ENCODE results near the gene D2HGDH. TPM values are rescaled to one million over a fixed set of nuclear protein-coding genes. Genes with fewer than 3 reads are reported as not detected.

D2HGDH gene
- total RNA-seq, 2 experiments from 2014 or later = 18.5 to 29.2 TPM

- ChIA-PET POLR2A (no interaction called here), CTCF (interaction anchor here (1.3 kb wide), 1 partner anchor 37 kb away, joined by 3 read pairs; no protein-coding TSS in a partner anchor)
- peaks cover 7% of the 10 kb centered on the region for H3K27me3 Mint-ChIP-seq
- no peak for DNase-seq
- H3K4me1 Mint-ChIP-seq = peaks cover 7% of the 10 kb centered on the region
- H3K27ac Mint-ChIP-seq = no peak within 1 kb of the TSS
- no peaks in the 10 kb centered on the region for H3K36me3 Mint-ChIP-seq (ENCODE audit: low read depth)
- no peaks in the 10 kb centered on the region for H3K9me3 Mint-ChIP-seq
- no peak within 1 kb of the TSS for H3K4me3 Mint-ChIP-seq
Observed at GRCh38 chr2:241808721-241809382, 74.4 kb downstream of the D2HGDH start, which contains the start of gene NEU4. TSS of gene NEU4 (plus strand) at chr2:241809193. CDS start at chr2:241814485, 5,292 bp downstream.

DNA sequence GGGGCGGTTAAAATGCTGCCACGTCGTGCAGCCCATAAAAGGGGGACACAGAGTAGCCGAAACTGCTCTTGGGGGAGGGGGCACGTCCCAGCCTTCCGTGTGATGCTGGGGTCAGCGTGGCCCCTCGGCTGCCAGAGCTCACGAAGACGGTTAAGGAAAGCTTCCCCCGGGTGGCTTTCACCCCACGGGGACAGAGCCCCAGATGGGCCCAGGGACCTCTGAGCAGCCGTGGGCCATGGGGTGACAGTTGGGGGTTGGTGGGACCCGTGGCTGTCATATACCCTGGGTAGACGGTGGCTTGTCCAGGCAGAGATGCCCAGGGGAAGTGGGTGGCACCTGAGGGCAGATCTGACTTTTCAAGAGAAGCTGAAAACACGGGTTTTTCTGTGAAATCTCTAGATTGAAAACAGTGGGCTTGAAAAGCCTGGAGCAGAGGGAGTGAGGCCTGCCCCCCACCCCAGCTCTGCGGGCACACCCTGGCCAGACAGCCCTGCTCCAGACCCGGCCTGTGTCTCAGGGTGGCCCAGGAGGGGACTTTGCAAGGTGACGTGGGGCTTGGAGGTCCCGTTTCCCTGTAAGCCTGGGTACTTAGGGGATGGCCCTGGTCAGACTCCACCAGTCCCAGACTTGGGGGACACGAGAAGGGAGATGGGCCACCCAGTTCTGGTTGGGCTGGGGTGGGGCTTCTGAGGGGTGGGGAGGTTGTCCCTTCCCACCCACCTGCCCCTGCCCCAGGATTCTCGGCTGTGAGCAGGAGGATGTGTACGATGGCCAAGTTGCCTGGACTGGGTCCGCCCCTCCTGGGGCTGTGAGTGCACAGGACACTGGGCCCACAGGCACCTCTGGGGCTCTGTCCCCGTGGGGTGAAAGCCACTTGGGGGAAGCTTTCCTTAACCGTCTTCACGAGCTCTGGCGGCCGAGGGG, 75.2 kb downstream of the D2HGDH start:
- Mint-ChIP-seq H3K4me3 (no peak overlapping the region), H3K27ac (no peak overlapping the region), H3K9me3 (no peaks in the 10 kb centered on the region), H3K27me3 (peaks cover 6% of the 10 kb centered on the region), H3K36me3 (ENCODE audit: low read depth) (no peaks in the 10 kb centered on the region), H3K4me1 (peaks cover 6% of the 10 kb centered on the region)
- ChIA-PET CTCF (interaction anchor here (1.0 kb wide), 1 partner anchor 72 kb away, joined by 4 read pairs; no protein-coding TSS in a partner anchor), POLR2A (no interaction called here)
- DNase-seq = no peak

- Mint-ChIP-seq H3K27me3 (peaks cover 3% of the 10 kb centered on the region), H3K36me3 (ENCODE audit: low read depth) (no peaks in the 10 kb centered on the region), H3K4me1 (peaks cover 3% of the 10 kb centered on the region), H3K27ac (no peak overlapping the region), H3K4me3 (no peak overlapping the region), H3K9me3 (no peaks in the 10 kb centered on the region)
- CTCF ChIA-PET = interaction anchor here (1.0 kb wide), 1 partner anchor 73 kb away, joined by 4 read pairs; no protein-coding TSS in a partner anchor
- POLR2A ChIA-PET = no interaction called here
- DNase-seq = no peak
Observed at GRCh38 chr2:241810307-241811200, 76.1 kb downstream of the D2HGDH start.

DNA sequence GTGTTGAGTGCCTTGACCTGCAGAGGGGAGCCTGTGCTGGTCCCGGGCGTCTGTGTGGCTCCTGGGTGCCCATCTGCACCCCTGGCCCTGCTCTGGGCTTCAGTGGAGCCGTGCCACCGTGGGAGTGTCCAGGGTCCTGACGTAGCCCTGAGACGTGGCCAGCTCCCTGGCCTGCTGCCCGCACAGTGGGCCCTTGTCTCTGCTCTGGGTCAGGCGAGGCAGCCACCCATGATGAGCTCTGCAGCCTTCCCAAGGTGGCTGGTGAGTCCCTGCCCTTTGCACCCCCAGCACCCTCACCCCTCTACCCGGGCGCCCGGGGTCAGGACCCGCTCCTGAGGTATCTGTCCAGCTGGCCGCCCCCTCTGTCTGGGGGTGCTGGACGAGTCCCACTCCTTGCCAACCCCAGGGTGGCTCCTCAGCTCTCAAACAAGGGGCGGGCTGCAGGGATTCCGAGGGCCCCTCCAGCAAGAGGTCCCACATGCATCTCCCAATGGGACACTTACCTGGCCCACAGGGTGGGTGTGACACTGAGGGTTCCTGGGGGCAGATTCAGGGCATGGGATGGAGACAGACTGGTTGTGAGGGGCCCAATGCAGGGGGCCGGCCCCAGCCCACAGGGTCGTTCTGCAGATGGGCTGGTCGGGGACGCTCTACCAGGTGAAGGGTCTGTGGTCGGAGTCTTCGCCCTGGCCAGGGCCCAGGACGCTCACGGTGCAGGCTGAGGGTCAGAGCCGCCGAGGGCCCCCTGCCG, 76.9 kb downstream of the D2HGDH start:
- Mint-ChIP-seq H3K9me3 (no peaks in the 10 kb centered on the region), H3K27me3 (peaks cover 3% of the 10 kb centered on the region), H3K36me3 (ENCODE audit: low read depth) (no peaks in the 10 kb centered on the region), H3K4me3 (no peak overlapping the region), H3K4me1 (peaks cover 3% of the 10 kb centered on the region), H3K27ac (no peak overlapping the region)
- DNase-seq = no peak
- ChIA-PET CTCF (interaction anchor here (1.0 kb wide), 1 partner anchor 74 kb away, joined by 4 read pairs; no protein-coding TSS in a partner anchor), POLR2A (no interaction called here)

DNA sequence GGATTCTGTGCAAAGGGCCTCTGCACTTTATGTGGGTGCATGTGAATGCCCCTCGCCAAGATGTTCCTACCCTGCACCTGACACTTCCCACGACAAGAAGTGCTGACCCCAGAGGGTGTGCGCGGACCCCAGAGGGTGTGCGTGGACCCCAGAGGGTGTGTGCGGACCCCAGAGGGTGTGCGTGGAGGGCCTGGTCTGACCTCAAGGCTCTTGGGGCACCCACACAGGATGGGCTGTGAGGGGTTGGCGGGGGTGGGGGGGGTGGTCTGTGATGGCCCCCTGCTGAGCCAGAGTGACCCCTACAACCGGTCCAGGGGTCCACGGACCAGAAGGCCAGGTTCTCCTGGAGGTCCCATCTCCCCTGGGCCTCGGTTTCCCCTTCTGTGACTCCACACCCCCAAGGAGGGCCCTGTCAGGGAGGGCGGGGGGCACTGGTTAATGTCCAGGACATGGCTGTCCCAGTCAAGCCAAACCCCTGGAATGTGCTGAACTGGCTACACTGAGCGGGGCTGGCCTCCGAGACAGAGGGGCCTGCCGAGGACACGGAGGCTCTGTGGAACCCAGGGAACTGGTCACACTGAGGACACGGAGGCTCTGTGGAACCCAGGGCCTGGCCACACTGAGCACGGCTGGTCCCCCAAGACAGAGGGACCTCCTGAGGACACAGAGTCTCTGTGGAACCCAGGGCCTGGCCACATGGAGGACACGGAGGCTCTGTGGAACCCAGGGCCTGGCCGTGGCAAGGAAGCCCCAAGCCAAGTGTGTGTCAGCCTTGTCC, 77.7 kb downstream of the D2HGDH start:
- Mint-ChIP-seq H3K4me3 (no peak overlapping the region), H3K27me3 (peaks cover 3% of the 10 kb centered on the region), H3K4me1 (peaks cover 3% of the 10 kb centered on the region), H3K9me3 (no peaks in the 10 kb centered on the region), H3K27ac (no peak overlapping the region), H3K36me3 (ENCODE audit: low read depth) (no peaks in the 10 kb centered on the region)
- DNase-seq = no peak
- ChIA-PET CTCF (interaction anchor here (1.2 kb wide), 1 partner anchor 8 kb away, joined by 3 read pairs; no protein-coding TSS in a partner anchor), POLR2A (no interaction called here)

DNA sequence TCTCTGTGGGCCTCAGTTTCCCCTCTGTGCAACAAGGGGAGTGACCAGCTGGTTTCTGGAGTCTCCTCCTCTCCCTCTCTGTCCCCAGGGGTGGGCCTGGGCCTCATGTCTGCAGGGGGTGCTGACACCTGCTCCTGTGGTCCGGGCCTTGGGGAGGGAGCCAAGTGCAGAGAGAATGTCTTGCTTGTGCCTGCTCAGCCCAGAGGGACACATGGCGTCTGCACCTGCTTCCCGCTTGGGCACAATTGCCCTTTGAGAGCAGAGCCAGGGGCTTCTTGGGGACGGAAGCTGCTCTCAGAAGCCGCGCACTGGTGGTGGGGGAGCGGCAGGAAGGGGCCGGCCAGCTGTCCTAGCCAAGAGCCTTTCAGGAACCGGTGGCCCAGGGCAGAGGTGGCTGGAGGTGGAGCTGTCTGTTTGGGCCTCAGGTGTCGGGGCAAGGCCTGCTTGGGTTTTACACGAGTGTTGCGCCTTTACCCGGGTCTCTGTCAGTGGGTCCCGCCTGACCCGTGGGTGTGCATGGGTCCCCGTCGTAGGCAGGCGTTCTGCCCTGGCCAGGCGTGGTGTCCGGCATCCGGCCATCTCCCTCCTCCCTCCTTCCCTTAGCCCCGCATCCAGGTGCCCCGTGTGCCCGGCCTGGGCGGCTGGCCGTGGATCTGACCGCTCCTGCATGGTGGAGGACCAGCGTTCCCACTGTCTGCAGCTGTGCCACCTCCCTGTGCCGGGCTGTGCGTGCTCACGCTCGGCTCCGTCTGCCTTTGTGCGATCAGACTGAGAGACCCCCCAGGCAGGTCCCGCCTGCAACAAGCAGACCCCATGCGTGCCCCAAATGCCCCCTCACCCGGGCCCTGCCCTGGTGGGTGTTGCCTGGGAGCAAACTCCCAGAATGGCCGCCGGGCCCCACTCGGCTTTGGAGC, 78.6 kb downstream of the D2HGDH start:
- ChIA-PET POLR2A (no interaction called here), CTCF (interaction anchor here (1.0 to 1.2 kb wide), 2 partner anchors 9 to 53 kb away, joined by 3 read pairs; no protein-coding TSS in a partner anchor)
- DNase-seq = no peak
- peaks cover 9% of the 10 kb centered on the region for H3K4me1 Mint-ChIP-seq
- H3K9me3 Mint-ChIP-seq = no peaks in the 10 kb centered on the region
- H3K27me3 Mint-ChIP-seq = peaks cover 3% of the 10 kb centered on the region
- H3K4me3 Mint-ChIP-seq = no peak overlapping the region
- no peak overlapping the region for H3K27ac Mint-ChIP-seq
- H3K36me3 Mint-ChIP-seq (ENCODE audit: low read depth) = no peaks in the 10 kb centered on the region

DNA sequence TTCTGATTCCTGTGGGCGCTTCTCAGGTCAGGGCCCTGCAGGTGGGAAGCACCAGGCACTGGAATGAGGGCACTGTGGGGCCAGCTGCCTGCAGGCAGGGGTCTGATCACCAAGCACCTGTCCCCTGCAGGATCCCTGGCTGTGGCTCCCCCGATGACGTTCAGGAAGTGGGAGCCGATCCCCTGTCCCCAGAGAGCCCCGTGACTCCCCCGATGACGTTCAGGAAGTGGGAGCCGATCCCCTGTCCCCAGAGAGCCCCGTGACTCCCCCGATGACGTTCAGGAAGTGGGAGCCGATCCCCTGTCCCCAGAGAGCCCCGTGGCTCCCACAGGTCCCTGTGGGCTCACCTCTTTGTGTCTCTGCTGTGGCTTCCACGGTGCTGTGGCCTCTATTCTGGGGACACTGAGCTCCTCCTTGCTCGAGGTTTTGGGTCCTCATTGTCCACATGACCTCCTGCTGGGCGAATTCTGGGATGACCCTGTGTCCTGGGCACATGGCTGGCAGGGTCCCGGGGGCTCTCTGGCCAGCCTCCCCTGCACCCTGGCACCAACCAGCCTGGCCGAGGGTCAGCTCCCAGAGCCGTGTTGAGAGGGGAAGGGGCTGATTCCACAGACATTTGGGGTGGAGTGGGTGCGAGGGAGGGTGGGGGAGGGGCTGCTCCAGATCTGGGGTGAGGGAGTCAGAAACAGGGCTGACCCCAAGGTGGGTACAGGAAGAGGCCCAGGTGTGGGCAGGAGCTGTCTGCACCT, 79.4 kb downstream of the D2HGDH start:
- H3K9me3 Mint-ChIP-seq = no peaks in the 10 kb centered on the region
- POLR2A ChIA-PET = no interaction called here
- no peak overlapping the region for H3K27ac Mint-ChIP-seq
- CTCF ChIA-PET = interaction anchor here (1.0 to 1.2 kb wide), 2 partner anchors 10 to 53 kb away, joined by 3 read pairs; no protein-coding TSS in a partner anchor
- no peaks in the 10 kb centered on the region for H3K27me3 Mint-ChIP-seq
- DNase-seq = no peak
- no peaks in the 10 kb centered on the region for H3K36me3 Mint-ChIP-seq (ENCODE audit: low read depth)
- H3K4me1 Mint-ChIP-seq = peaks cover 9% of the 10 kb centered on the region
- no peak overlapping the region for H3K4me3 Mint-ChIP-seq

DNA sequence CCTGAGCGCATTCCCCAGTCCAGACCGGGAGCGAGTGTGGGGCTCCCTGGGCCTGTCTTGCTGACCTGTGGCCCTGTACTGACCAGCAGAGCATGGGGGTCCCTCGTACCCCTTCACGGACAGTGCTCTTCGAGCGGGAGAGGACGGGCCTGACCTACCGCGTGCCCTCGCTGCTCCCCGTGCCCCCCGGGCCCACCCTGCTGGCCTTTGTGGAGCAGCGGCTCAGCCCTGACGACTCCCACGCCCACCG, 79.9 kb downstream of the D2HGDH start:
- Mint-ChIP-seq H3K27me3 (no peaks in the 10 kb centered on the region), H3K4me3 (no peak overlapping the region), H3K9me3 (no peaks in the 10 kb centered on the region), H3K27ac (no peak overlapping the region), H3K4me1 (peaks cover 9% of the 10 kb centered on the region), H3K36me3 (ENCODE audit: low read depth) (no peaks in the 10 kb centered on the region)
- no peak for DNase-seq
- ChIA-PET CTCF (interaction anchor here (1.0 kb wide), 1 partner anchor 52 kb away, joined by 3 read pairs; no protein-coding TSS in a partner anchor), POLR2A (no interaction called here)

GRCh38 chr2:241814643-241815476, 80.4 kb downstream of the D2HGDH start:
- H3K27ac Mint-ChIP-seq = peak overlapping the region; percentile 57
- H3K4me1 Mint-ChIP-seq = peaks cover 9% of the 10 kb centered on the region
- H3K9me3 Mint-ChIP-seq = no peaks in the 10 kb centered on the region
- ChIA-PET POLR2A (no interaction called here), CTCF (no interaction called here)
- DNase-seq = no peak
- H3K4me3 Mint-ChIP-seq = no peak overlapping the region
- H3K27me3 Mint-ChIP-seq = no peaks in the 10 kb centered on the region
- H3K36me3 Mint-ChIP-seq (ENCODE audit: low read depth) = no peaks in the 10 kb centered on the region

Measured in activated CD4-positive, alpha-beta T cell treated with anti-CD3 and anti-CD28 coated beads, Interleukin-2, amount 10 ng/mL, durations not matched to agents 7 days and 5 days (primary cell).